HG02884 (cell line): ENCODE data around the gene ANKRD17.
"Not testable (repeated sequence)": the region's sequence is repeated elsewhere in the genome, so short reads cannot be mapped to it uniquely, and the experiment has no call there.

Source experiments
- ATAC-seq: cut with Tn5 transposase; IDR thresholded peaks from one replicate; pipeline ENCODE4 v1.9.1; 2021; ENCODE audit warnings: mild to moderate bottlenecking, moderate library complexity; ENCODE audit not compliant: unreplicated experiment

Gene ANKRD17

DNA sequence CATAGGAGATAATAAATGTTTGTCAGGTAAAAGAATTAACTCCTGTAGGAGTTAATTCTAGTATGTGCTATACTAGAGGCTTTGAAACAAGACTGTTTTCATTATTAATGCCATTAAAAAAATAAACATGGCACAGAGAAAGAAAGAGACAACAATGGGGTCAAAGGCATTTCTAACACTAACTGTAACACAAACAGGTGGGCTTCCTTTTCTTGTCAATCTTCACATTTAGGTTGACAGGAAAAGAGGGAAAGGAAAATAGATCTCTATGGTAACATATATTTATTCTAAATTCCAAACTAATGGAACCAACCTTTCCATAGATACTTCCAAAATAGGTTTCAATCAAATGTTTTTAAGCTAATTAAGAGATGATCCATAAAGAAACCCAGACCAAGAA is 9.8 kb downstream of the ANKRD17 start:
- no peak for ATAC-seq

DNA sequence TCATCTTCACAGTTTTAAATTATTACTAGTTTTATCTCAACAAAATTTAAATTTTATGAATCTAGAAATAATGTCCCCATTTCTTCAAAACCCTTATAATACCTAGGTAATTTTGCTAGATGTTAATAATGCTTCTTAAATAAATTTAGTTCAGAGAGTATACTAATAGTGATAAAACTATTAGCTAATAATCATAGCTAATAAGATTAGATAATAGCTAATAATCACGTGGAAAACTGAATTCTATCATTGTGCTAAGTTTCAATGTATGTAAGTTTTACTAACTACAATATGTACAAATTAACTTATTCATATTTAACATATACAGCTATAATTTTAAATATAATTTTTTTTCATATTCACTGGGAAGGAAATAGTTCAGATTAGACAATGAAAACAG is 10.2 kb downstream of the ANKRD17 start:
- ATAC-seq: no peak

DNA sequence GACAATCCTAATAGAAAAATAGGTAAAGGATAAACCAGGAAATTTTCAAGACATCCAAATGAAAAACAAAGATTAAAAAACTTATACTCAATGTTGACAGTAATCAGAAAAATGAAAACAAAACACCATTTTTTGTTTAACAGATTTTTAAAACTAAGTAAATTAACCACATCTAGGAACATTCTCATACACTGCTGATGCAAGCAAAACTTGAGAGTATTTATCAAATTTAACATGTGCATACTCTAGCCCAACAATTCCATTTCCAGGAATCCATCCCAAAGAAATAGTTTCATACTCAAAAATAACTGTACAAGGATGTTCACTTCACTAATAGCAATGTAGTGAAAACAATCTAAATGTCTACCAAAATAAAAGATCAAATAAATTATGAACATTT is 11.5 kb downstream of the ANKRD17 start:
- no peak for ATAC-seq

GRCh38 chr4:73245955-73246354 is 12.6 kb downstream of the ANKRD17 start:
- ATAC-seq: no peak

- no peak for ATAC-seq
Observed at GRCh38 chr4:73244945-73245601, 13.5 kb downstream of the ANKRD17 start.

- ATAC-seq: no peak
Observed at GRCh38 chr4:73237044-73237443, 21.6 kb downstream of the ANKRD17 start.

DNA sequence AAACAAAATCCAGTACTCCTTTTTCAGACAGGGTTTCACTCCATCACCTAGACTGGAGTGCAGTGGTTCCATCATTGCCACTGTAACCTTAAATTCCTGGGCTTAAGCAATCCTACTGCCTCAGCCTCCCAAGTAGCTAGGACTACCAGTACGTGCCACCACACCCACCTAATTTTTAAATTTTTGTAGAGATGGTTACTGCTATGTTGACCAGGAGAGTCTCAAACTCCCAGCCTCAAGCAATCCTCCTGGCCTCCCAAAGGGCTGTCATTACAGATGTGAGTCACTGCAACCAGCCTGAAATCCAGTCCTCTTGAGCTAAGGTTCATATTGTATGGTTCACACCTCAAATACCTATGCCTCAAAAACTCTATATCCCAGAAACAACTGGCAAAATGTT is 22.4 kb downstream of the ANKRD17 start:
- no peak for ATAC-seq

DNA sequence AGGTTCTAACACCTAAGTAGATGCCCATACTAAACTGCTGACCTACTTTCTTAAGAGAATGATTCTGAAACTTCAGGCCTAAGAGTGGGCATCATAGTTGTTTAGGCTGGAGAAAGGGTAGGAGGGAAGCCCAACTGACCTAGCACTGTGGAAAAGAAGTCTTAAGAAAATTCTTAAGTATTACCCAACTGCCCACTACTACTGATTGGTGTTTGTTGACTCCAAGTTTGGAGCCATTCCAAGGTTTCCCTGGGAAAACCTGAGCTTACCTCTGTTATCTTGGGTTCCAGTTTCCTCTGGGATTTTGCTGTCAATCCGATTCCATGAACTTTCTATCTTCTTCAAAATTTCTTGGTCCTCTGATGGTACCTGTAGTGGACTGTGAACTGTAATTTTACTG is 23.9 kb downstream of the ANKRD17 start:
- ATAC-seq: no peak

- no peak for ATAC-seq
Observed at GRCh38 chr4:73231518-73232487, 26.8 kb downstream of the ANKRD17 start.

DNA sequence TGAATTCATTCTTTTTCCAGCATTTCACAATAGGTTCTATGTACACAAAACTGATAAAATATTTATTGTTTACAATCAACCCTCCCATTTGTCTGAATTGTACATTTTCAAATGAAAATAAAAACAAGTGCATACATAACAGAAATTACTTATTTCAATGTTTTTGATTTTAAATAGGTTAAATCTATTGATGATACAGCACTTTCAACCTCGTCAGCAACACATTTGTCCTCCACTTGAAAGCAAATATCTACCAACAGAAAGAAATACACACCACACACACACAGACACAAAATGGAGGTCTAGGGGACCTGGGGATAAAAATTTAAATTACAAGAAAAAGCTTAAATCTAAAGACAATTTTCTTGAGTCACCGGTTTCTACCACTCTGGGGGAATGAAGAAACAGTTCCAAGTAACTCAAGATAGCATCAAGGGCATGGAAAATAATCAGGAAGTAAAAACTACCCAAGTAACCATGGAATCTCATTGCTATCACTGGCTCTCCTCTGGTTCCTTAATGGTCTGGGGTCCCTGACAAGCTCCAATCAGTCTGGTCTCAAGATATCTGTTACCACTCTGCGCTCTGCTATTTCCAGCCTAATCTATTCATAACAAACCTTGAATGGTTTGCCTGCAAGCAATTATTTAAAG is 27.6 kb downstream of the ANKRD17 start:
- no peak for ATAC-seq

DNA sequence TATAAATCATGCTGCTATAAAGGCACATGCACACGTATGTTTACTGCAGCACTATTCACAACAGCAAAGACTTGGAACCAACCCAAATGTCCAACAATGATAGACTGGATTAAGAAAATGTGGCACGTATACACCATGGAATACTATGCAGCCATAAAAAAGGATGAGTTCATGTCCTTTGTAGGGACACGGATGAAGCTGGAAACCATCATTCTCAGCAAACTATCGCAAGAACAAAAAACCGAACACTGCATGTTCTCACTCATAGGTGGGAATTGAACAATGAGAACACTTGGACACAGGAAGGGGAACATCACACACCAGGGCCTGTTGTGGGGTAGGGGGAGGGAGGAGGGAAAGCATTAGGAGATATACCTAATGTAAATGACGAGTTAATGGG is 29.8 kb downstream of the ANKRD17 start:
- not testable (repeated sequence) for ATAC-seq

- no peak for ATAC-seq
Observed at GRCh38 chr4:73224886-73225285, 33.7 kb downstream of the ANKRD17 start.

GRCh38 chr4:73223258-73223650 is 35.3 kb downstream of the ANKRD17 start:
- ATAC-seq: no peak

GRCh38 chr4:73222466-73223257 is 35.9 kb downstream of the ANKRD17 start:
- peak; percentile 92 for ATAC-seq

GRCh38 chr4:73221734-73222133 is 36.9 kb downstream of the ANKRD17 start:
- ATAC-seq: no peak

GRCh38 chr4:73220815-73221214 is 37.8 kb downstream of the ANKRD17 start:
- ATAC-seq: no peak

DNA sequence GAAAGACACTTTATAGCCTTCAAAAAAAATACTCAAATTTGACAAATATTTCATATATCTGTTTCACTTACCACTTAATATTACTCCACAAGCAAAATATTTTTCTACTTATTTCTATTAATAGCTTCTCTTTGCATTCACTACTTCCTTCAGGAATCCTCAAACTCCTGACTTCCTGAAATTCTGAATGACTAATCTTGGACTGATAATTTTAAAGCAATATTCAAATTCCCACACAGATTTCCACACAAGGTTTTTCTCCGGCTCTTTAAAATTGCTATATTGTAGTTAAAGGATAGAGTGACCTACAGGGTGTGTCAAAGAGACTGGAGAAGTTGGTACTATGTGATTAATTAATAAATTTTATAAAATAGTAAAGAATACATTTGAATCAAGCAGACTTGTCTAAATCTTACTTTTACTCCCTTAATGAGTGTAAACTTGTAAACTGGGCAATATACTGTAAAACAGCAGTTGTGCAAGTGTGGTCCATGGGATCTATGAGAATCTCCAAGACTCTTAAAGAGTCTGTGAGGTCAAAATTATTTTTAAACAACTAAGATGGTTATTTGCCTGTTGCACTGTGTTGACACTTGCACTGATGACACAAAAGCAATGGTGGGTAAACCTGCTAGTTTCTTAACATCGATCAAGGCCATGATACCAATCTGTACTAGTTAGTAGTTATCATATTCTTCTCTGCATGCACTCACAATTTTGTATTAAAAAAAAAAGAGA is 44.5 kb downstream of the ANKRD17 start:
- no peak for ATAC-seq

DNA sequence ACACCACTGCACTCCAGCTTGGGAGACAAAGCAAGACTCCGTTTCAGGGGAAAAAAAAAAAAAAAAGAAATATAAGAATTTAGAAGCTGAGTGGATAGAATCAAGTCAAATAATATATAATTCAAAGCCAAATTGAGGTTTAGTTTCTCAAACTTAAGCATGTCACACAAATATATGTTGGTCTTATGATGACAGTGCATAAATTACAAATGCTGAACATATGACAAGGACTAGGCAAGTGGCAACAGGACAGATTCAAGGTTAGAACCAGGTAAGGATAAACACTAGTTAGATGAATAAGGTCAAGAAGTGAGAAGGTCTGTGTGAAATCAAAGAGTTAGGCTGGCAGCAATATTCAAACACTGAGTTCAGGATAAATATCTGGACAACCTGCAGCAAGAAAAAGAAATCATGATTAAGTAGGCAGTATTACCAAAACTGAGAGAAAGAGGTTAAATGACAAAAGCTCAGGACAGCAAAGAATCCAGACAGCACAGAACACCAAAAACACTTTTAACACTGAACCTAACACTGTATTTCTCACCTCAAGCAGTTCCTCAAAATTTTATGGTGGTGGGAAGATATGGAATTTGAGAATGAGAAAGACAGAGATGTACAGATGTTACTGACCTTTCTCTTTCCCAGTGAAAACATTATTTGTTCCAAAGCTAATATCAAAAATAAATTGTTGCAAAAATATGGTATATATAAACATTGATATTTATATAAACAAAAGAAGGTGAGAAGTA is 45.4 kb downstream of the ANKRD17 start:
- no peak for ATAC-seq

DNA sequence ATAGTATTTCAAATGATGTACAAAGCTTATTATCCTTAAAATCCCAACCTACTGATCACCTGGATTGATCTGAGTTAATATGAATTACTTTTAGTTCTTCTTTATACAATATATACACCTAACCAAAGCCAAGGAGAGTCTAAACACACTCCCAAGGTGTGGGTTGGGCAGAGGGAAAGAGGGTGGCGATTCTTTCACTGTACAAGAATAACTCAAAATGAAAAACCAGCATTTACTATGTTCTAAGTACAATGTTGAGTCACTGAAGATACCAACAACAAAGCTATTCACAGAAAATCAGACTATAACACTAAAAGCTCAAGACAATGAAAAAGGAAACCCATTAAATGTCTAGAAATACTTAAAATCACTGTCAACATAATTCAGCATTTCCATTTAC is 46.6 kb downstream of the ANKRD17 start:
- no peak for ATAC-seq

DNA sequence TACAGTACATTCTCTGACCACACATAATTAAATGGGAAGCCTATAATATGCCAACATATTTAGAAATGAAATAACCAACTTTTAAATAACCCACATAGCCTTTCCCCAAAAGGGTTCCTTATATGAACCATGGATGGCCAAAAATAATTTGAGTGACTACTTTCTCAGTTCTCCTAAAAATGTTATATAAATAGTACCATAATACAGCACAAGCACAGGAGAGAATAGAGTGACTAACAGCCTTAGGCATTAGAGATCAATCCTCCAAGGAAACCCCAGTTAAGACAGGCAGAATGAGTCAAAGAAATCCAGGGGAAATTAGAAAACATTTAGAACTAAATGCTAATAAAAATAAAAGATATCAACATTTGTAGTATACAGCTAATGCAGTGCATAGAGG is 50.2 kb downstream of the ANKRD17 start:
- no peak for ATAC-seq
